Smooth muscle cell (in vitro differentiated cells): ENCODE results near the gene MBLAC2. TPM values are rescaled to one million over a fixed set of nuclear protein-coding genes. Genes with fewer than 3 reads are reported as not detected.

ENCODE experiments used
- DNase-seq: peaks from one replicate; lab custom pipeline; 2025; ENCODE audit not compliant: unreplicated experiment; lab: John Stamatoyannopoulos, UW
- H2AFZ ChIP-seq: fragments of 200-600 bp; sonication (generic); 2 replicates; pipeline ENCODE4 v1.6.0; 2016; ENCODE audit warnings: antibody characterized with exemption, low read depth, mild to moderate bottlenecking
- H3F3A ChIP-seq: fragments of 200-600 bp; sonication (generic); 2 replicates; pipeline ENCODE4 v1.6.0; 2017; ENCODE audit warnings: antibody characterized with exemption, low read depth
- H3K27ac ChIP-seq: fragments of 200-600 bp; sonication (generic); 2 replicates; pipeline ENCODE4 v1.5.1; 2016; ENCODE audit warnings: low read depth, mild to moderate bottlenecking
- H3K27me3 ChIP-seq: fragments of 200-600 bp; sonication (generic); 2 replicates; pipeline ENCODE4 v1.6.1; 2016; ENCODE audit warnings: low read depth, mild to moderate bottlenecking
- H3K36me3 ChIP-seq: fragments of 200-600 bp; sonication (generic); 2 replicates; pipeline ENCODE4 v1.5.1; 2016; ENCODE audit warnings: low read depth
- H3K4me1 ChIP-seq: fragments of 200-600 bp; sonication (generic); 2 replicates; pipeline ENCODE4 v1.5.1; 2016; ENCODE audit warnings: low read depth
- H3K4me2 ChIP-seq: fragments of 200-600 bp; sonication (generic); 2 replicates; pipeline ENCODE4 v1.6.0; 2016; ENCODE audit warnings: mild to moderate bottlenecking
- H3K4me3 ChIP-seq: fragments of 200-600 bp; sonication (generic); 2 replicates; pipeline ENCODE4 v1.5.1; 2016; ENCODE audit warnings: mild to moderate bottlenecking
- H3K79me2 ChIP-seq: fragments of 200-600 bp; sonication (generic); 2 replicates; pipeline ENCODE4 v1.6.0; 2016; ENCODE audit warnings: low read depth, mild to moderate bottlenecking
- H3K9ac ChIP-seq: fragments of 200-600 bp; sonication (generic); 2 replicates; pipeline ENCODE4 v1.6.0; 2016; ENCODE audit warnings: low read depth
- H3K9me3 ChIP-seq: fragments of 200-600 bp; sonication (generic); replicated peaks from 2 replicates; pipeline ENCODE4 v1.5.1; 2016; ENCODE audit warnings: low read depth
- H4K20me1 ChIP-seq: fragments of 200-600 bp; sonication (generic); 2 replicates; pipeline ENCODE4 v1.6.0; 2016; ENCODE audit warnings: low read depth
- CTCF ChIP-seq: fragments of 200-600 bp; sonication (generic); IDR thresholded peaks from 2 replicates; pipeline ENCODE4 v1.5.1; 2017; ENCODE audit warnings: borderline replicate concordance, mild to moderate bottlenecking, antibody characterized with exemption; ENCODE audit not compliant: insufficient read depth, poor library complexity, severe bottlenecking
- WGBS: methylation state at CpG from one replicate; pipeline ENCODE4 v1.1.7; 2016; ENCODE audit warnings: low lambda C conversion rate; 5-methylcytosine and 5-hydroxymethylcytosine counted together
- polyA plus RNA-seq: library from polyadenylated mRNA; unstranded; fragments of >200 nt; fragmentation: Nextera tagmentation; extraction: Ambion mirVana; gene quantifications from 2 replicates; pipeline ENCODE4 v1.2.1, GENCODE V29; 2016
- total RNA-seq: library from RNA; depleted of rRNA; stranded (reverse); fragments of >200 nt; gene quantifications from 2 replicates; pipeline ENCODE4 v1.2.3, GENCODE V29; 2014

MBLAC2 gene
- total and polyA plus RNA-seq, 2 experiments from 2014 or later = 1.9 to 3.8 TPM

GRCh38 chr5:90503596-90503995, 29.0 kb upstream of the MBLAC2 start:
- Histone ChIP-seq H3K9ac (no peak overlapping the region), H4K20me1 (no peaks in the 10 kb centered on the region), H3F3A (no peaks in the 10 kb centered on the region), H3K27ac (no peak overlapping the region), H3K79me2 (no peaks in the 10 kb centered on the region), H2AFZ (no peak overlapping the region), H3K4me1 (no peaks in the 10 kb centered on the region), H3K9me3 (no peaks in the 10 kb centered on the region), H3K36me3 (no peaks in the 10 kb centered on the region), H3K4me2 (no peak overlapping the region), H3K27me3 (no peaks in the 10 kb centered on the region), H3K4me3 (no peak overlapping the region)
- TF ChIP-seq CTCF = no peak
- WGBS = 73% methylated on average over 1 of the region's 1 CpG
- DNase-seq = no peak

GRCh38 chr5:90495146-90495545, 20.6 kb upstream of the MBLAC2 start:
- no peak for DNase-seq
- WGBS = 100% methylated on average over 1 of the region's 1 CpG

DNA sequence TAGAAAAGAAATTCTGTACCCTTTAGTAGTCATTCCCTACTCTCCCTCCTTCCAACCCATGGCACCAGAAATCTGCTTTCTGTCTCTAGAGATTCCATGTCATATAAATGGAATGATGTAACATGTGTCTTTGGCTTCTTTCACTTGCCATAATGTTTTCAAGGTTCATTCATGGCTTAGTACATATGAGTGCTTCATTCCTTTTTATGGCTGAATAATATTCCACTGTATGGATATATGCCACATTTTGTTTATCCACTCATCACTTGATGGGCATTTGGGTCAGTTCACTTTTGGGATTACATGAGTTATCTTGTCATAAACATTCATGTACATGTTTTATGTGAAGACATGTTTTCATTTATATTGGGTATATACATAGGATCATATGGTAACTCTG, 19.5 kb upstream of the MBLAC2 start:
- H4K20me1 ChIP-seq = no peaks in the 10 kb centered on the region
- no peaks in the 10 kb centered on the region for H3F3A ChIP-seq
- H3K79me2 ChIP-seq = no peaks in the 10 kb centered on the region
- no peak overlapping the region for H3K4me2 ChIP-seq
- H3K9ac ChIP-seq = no peak overlapping the region
- no peaks in the 10 kb centered on the region for H3K36me3 ChIP-seq
- no peak for DNase-seq
- no peaks in the 10 kb centered on the region for H3K4me1 ChIP-seq
- H3K4me3 ChIP-seq = no peak overlapping the region
- no peaks in the 10 kb centered on the region for H3K9me3 ChIP-seq
- H3K27ac ChIP-seq = no peak overlapping the region
- no peak for TF ChIP-seq CTCF
- no peak overlapping the region for H2AFZ ChIP-seq
- no peaks in the 10 kb centered on the region for H3K27me3 ChIP-seq

More at GRCh38 chr5:90495146-90495545, 20.6 kb upstream of the MBLAC2 start:
- Histone ChIP-seq H3K4me2 (no peak overlapping the region), H3K36me3 (no peaks in the 10 kb centered on the region), H3K9ac (no peak overlapping the region), H3K79me2 (no peaks in the 10 kb centered on the region), H4K20me1 (no peaks in the 10 kb centered on the region), H3K27ac (no peak overlapping the region), H3K4me3 (no peak overlapping the region), H2AFZ (no peak overlapping the region), H3F3A (no peaks in the 10 kb centered on the region), H3K27me3 (no peaks in the 10 kb centered on the region), H3K9me3 (no peaks in the 10 kb centered on the region), H3K4me1 (no peaks in the 10 kb centered on the region)
- TF ChIP-seq CTCF = no peak

- H4K20me1 ChIP-seq = no peaks in the 10 kb centered on the region
- H3K27me3 ChIP-seq = no peaks in the 10 kb centered on the region
- H3K27ac ChIP-seq = no peak overlapping the region
- H3K9ac ChIP-seq = no peak overlapping the region
- H3K4me3 ChIP-seq = no peak overlapping the region
- H3F3A ChIP-seq = no peaks in the 10 kb centered on the region
- no peak for TF ChIP-seq CTCF
- H3K79me2 ChIP-seq = no peaks in the 10 kb centered on the region
- H3K4me2 ChIP-seq = no peak overlapping the region
- no peak for DNase-seq
- H3K9me3 ChIP-seq = no peaks in the 10 kb centered on the region
- H2AFZ ChIP-seq = no peak overlapping the region
- 92% methylated on average over 2 of the region's 2 CpGs for WGBS
- H3K4me1 ChIP-seq = no peaks in the 10 kb centered on the region
- no peaks in the 10 kb centered on the region for H3K36me3 ChIP-seq
Observed at GRCh38 chr5:90488791-90489190, 14.2 kb upstream of the MBLAC2 start.
